HCEC 1CT (cell line): ENCODE results near the gene SNAI1.
"Not testable (repeated sequence)": the region's sequence is repeated elsewhere in the genome, so short reads cannot be mapped to it uniquely, and the experiment has no call there.

Experiments
- DNase-seq: peaks from one replicate; pipeline ENCODE4 v3.0.0-alpha.2; 2017

SNAI1 gene

DNA sequence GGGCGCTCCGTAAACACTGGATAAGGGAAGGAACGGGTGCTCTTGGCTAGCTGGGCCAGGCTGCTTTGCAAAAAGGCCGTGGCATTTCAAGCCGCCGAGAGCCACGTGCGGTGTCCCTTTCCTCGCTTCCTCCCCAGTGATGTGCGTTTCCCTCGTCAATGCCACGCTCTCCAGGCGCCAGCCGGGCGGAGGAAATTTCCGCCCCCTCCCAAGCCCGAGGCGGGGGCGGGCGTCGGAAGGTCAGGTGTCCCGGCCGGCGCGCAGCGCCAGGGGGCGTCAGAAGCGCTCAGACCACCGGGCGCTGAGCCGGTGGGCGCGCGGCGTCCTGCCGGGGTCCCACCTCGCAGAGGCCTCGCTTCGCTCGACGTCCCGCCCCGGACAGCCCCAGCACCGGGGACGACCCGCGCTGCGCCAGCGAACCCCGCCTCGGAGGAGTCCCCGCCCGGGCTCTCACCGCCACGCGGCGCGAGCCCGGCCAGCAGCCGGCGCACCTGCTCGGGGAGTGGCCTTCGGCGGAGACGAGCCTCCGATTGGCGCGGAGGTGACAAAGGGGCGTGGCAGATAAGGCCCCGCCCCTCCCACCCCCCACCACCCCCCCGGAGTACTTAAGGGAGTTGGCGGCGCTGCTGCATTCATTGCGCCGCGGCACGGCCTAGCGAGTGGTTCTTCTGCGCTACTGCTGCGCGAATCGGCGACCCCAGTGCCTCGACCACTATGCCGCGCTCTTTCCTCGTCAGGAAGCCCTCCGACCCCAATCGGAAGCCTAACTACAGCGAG lies at the start of gene SNAI1:
SNAI1 (plus strand) TSS at position 635 of the 777 bp plus-strand sequence; CDS start at position 715, 80 bp downstream.
- DNase-seq = peak; percentile 50

DNA sequence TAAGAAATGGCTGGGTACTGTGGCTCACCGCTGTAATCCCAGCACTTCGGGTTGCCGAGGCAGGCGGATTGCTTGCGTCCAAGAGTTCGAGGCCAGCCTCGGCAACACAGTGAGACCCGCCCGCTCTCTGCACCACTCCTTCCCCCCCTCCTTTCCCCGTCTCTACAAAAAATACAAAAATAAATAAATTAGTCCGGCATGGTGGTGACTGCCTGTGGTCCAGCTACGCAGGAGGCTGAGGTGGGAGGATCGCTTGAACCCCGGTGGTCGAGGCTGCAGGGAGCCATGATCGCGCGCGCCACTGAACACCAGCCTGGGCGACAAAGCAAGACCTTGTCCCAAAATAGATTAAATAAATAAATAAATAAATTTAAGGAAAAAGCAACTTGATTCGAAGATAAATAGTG lies 47.0 kb upstream of the SNAI1 start:
- no peak for DNase-seq

DNA sequence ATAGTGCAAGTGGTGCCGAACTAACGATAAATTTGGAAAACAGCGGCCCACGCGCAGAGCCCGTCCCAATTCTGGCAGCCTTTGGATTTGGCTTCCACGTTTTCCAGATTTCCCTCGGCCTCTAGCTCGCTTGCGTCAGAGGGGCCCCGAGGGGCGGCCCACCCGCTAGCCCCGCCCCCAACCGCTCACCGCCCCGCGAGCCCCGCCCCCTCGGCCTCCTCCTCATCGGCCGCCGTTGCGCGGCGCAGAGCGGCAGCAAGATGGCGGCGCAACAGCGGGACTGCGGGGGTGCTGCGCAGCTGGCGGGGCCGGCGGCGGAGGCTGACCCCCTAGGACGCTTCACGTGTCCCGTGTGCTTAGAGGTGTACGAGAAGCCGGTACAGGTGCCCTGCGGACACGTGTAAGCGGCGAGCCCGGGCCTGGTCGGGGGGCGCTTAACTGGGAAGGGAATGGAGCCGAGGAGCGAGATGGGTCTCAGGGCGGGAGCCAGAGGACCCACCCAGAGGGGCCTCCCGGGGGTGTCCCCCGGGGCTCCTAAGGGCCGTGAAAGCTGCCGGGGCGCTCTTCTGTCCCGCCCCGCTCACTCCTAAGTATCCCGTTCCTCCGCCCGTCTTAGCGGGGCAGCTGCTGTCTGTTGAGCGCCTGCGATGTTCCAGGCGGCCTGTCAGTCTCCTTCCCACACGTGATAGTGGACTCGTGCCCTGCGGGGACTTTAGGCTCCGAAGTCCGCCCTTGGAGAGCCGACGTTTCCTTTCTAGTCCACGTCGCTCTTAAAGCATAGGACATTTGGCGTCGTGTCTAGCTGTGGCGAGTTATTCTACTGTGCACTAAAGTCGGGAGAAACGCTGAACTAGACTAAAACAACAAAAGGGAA lies 46.4 kb upstream of the SNAI1 start, which contains the start of gene RNF114:
RNF114 (plus strand) TSS at position 245 of the 874 bp plus-strand sequence; CDS start at position 261, 16 bp downstream.
- DNase-seq = peak; percentile 87

DNA sequence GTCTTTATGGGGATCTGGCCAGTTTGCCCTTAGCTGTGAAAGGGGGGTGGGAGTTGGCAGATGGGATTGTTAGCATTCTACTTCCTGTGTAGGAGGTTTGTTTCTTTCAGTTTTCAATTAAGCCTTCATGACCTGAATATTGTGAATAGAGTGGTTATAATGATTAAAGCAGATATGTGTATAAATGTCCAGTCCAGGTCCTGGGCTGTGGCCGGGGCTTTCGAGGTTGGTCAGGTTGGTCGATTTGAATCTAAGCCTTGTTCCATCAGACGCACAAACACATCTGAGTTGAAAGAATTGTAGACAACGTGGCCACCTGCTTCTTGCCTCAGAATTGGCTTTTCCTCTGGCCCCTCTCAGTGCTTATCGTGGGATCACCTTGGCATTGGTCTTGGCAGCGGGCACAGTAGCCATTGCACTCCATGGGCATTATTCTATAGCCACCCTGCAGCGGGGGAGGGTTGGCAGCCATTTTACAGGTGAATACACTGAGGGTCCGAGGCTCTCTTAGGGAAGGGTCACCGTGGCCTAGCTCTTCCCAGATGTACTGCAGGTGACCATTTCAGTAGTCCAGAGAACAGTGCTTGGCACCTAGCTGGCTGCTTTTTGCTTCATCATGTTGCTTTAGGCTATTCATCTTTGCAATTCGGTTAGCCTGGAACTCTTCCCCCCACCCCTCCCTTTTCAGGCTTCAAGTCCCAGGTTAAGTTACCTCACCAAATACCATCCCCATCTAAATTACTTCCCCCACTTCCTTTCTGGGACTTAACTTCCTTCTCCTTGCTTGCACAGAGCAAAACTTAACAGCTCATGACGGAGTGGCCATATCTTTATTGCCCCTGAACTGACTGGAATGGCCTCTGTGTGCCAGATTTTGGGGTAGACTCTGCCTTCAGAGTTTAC lies 45.5 kb upstream of the SNAI1 start:
- no peak for DNase-seq

DNA sequence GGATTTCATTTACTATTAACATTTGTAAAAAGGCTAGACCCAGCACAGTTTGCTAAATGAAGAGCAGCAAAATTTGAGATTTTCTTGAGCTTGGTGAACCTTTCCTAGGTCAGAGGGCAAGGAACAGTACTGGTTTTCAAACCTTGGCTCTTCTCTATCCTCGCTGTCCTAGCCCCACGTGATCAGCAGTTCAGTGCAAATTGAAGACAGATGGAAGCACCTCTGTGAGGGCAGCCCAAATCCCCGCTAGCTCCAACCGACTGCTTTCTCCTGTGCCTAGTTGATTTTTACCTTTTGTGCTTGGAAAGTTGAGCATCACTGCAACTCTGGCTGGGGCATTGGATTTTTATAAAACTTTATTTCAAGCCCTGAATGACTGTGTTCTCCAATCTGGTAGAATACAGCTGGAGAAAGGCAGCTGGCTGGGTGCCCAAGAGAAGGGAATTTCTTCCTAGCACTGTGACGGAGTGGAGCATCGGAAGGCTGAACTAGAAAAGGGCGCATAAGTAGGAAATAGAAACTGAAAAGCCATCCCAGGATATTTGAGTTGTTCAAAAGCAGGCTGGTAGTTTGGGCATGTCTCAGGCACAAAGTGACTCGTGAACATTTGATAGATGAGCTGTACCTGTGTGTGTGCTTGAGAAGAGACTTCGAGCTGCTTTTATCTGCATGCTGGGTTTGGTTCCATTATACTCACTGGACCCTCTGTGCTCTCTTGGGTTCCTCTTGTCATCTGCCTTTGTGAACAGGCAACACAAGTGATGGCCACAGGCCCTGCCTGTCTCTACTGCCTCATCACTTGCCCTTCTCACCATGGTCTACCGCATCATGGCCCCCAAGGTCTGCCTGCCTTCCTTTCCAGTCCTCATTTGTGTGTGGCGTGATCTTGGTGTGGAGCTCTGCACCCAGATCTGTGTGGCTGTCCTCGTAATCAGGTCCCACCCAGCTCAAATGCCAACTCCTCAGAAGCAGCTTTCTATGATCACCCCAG lies 44.3 kb upstream of the SNAI1 start:
- DNase-seq = no peak

DNA sequence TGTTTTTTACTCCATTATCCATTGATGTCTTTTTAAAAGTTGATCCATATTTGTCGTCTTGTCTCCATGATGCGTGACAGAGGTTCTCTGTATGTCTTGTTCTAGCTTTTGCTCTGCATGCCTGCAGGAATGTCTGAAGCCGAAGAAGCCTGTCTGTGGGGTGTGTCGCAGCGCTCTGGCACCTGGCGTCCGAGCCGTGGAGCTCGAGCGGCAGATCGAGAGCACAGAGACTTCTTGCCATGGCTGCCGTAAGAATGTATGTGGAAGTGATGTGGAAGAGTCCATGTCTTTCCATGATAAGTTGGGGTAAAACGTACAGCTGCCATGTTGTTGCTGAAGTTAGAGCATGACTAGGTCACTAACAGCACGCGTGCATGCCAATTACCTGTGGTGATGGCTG lies 41.3 kb upstream of the SNAI1 start:
- DNase-seq = no peak

DNA sequence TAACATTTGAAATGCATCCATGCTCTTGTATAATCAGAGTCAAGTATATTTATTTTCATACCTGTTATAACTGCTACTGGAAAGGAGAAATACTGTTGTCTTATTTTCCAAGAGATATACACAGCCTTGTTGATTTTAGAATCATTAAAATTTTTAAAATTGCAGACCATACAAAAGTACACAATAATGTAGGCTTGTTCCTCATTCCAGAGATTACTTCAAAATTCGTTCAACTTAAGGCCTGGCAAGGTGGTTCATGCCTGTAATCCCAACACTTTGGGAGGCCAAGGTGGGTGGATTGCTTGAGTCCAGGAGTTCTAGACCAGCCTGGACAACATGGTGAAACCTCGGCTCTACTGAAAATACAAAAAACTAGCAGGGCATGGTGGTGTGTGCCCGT lies 40.5 kb upstream of the SNAI1 start:
- DNase-seq = no peak

DNA sequence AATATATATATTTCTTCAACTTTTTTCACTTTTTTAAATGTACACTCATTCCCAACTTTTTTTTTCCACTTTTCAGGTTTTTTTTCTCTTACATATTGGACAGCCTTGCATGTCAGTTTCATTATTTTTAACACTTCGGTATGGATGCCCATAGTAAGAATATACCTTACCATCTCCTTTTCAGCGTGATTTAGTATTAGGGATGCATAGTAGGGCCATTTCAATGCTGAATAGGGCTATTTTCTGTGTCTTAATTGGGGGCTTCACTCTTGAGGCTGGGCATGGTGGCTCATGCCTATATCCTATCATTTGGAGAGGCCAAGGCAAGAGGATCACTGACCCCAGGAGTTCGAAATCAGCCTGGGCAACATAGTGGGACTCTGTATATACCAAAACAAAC lies 39.8 kb upstream of the SNAI1 start:
- DNase-seq = no peak

DNA sequence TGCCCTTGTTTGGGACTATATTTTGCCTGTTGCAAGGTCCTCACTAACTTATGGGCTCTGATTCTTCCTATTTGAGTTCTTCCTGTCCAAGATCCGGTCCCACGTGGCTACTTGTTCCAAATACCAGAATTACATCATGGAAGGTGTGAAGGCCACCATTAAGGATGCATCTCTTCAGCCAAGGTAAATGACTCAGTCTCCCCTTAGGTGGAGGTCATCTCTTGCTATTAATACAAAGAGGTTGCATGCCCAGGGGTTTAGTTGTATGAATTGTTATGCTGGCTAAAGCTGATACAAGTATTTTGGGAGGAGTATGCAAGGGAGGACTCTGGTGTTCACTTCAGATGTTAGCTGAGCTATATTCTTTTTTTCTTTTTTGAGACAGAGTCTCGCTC lies 37.5 kb upstream of the SNAI1 start:
- DNase-seq = no peak

DNA sequence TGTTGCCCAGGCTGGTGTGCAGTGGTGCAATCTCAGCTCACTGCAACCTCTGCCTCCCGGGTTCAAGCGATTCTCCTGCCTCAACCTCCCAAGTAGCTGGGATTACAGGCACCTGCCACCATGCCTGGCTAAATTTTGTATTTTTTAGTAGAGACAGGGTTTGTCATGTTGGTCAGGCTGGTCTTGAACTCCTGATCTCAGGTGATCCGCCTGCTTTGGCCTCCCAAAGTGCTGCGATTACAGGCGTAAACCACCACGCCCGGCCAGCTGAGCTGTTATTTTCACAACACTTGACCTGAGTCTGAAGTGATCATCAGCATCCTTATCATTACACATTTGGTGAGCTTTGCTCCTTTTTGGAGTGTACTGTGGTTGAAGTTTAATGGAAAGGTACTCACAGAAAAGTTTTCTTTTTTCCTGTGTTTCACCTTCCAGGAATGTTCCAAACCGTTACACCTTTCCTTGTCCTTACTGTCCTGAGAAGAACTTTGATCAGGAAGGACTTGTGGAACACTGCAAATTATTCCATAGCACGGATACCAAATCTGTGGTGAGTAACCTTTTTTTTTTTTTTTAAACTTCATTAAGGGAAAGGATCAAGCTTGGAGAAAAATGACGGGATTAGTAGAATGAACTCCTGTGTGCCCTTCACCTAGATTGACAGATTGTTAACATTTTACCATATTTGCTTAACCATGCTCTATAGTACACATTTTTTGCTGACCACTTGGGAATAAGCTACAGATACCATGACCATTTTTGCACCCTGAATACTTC lies 36.9 kb upstream of the SNAI1 start:
- no peak for DNase-seq

DNA sequence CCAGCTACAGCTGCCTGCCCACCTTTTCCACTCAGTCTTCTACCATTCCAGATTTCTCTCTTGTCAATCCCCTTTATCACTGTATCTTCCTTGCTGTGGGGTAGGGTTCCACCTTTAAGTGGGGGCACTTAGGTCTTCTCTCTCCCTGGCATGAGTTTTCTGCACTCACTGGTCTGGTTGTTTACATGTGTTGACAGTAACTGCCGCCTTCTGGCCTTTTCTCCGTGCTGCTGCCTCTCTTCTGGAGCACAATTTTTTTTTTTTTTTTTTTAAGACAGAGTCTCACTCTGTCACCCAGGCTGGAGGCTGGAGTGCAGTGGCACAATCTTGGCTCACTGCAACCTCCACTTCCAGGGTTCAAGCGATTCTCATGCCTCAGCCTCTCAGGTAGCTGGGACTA lies 34.6 kb upstream of the SNAI1 start:
- DNase-seq = peak; percentile 5

DNA sequence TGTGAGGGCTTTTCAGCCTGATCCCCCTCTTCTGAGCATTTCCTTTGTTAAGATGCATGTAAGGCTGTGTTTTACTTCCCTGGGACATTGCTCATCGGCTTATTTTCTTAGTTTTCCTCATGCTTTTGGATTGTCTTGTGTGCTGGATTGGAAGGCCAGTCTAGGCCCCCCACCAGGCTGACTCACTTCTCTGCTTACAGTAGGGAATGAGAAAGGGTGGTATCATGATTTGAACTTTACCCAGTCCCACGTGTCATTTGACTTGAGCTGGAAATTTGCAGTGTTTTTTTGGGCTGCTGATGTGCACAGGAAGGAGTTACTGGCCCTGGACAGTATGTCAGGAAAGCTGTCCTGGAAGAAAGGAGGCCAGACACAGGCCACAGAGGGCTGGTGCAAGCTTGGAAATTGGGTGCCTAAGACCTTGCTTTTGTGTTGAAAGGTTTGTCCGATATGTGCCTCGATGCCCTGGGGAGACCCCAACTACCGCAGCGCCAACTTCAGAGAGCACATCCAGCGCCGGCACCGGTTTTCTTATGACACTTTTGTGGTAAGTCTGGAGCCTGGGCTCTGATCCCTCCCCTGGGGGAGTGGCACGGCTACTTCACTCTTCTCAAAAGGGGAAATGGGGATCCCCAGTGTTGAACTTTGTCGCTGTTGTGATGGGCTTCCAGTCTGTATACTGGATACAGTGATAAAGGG lies 33.8 kb upstream of the SNAI1 start:
- peak; percentile 94 for DNase-seq

DNA sequence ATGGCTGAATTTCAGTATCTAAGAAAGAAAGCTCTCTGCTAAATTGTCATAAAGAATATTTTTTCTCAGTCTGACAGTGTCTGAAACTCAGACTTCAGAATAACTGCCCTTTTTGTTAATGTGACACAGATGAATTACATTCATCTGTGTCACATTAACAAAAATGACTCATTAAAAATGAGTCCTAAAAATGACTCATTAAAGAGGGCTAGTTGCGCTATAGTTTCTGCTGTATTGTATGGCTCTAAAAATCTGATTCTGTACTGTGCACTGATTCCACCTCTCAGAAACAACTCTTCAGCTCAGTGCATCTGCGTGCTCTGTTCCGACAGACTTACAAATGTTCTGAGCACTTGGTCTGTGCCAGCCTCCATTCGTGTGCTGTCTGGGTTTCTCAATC lies 31.6 kb upstream of the SNAI1 start:
- DNase-seq = peak; percentile 84

DNA sequence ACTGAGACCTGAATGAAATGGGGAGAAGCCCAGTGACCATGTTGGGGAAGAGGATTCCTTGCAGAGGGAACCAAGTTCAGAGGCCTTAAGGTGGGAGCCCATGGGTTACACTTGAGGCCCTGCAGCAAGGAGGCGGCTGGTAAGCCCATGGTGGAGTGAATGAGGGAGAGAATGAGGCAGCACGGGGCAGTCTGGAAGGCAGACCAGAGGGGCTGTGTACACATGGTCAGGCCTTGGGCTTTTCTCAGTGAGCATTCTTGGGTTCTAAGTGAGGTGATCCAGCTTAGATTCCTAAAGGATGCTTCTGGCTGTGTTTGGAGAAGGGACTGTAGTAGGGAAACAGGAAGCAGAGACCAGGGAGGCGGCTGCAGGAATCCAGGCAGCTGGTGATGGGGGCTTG lies 27.6 kb upstream of the SNAI1 start:
- no peak for DNase-seq

DNA sequence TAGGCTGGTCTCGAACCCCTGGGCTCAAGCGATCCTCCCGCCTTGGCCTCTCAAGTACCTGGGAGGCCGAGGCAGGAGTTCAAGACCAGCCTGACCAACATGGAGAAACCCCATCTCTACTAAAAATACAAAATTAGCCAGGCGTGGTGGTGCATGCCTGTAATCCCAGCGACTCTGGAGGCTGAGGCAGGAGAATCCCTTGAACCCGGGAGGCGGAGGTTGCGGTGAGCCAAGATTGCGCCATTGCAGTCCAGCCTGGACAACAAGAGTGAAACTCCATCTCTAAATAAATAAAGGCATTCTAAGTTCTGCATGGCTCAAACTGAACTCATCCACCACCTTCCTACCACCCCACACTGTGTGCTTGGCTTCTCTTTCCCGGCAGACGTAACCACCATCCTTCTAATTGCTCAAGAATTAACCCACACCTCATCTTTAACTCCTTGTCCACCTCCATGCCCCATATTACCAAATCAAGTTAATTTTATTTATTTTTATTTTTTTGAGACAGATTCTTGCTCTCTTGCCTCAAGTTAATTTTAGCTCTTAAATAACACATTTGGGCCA lies 26.9 kb upstream of the SNAI1 start:
- not testable (repeated sequence) for DNase-seq

DNA sequence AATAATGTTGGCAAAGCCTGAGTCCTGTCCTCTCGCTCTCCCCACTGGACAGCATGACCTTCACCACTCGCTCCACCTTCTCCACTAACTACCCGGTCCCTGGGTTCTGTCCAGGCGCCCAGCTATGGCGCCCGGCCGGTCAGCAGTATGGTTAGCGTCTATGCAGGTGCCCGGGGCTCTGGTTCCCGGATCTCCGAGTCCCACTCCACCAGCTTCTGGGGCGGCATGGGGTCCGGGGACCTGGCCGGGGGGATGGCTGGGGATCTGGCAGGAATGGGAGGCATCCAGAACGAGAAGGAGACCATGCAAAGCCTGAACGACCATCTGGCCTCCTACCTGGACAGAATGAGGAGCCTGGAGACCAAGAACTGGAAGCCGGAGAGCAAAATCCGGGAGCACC lies 26.1 kb upstream of the SNAI1 start:
- no peak for DNase-seq

DNA sequence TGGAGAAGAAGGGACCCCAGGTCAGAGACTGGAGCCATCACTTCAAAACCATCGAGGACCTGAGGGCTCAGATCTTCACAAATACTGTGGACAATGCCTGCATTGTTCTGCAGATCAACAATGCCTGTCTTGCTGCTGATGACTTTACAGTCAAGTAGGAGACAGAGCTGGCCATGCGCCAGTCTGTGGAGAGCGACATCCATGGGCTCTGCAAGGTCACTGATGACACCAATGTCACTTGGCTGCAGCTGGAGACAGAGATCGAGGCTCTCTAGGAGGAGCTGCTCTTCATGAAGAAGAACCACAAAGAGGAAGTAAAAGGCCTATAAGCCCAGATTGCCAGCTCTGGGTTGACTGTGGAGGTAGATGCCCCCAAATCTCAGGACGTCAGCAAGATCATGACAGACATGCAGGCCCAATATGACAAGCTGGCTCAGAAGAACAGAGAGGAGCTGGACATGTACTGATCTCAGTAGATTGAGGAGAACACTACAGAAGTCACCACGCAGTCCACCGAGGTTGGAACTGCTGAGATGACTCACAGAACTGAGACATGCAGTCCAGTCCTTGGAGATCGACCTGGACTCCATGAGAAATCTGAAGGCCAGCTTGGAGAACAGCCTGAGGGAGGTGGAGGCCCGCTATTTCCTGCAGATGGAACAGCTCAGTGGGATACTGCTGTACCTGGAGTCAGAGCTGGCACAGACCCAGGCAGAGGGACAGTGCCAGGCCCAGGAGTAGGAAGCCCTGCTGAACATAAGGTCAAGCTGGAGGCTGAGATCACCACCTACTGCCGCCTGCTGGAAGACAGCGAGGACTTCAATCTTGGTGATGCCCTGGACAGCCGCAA lies 25.5 kb upstream of the SNAI1 start:
- not testable (repeated sequence) for DNase-seq

DNA sequence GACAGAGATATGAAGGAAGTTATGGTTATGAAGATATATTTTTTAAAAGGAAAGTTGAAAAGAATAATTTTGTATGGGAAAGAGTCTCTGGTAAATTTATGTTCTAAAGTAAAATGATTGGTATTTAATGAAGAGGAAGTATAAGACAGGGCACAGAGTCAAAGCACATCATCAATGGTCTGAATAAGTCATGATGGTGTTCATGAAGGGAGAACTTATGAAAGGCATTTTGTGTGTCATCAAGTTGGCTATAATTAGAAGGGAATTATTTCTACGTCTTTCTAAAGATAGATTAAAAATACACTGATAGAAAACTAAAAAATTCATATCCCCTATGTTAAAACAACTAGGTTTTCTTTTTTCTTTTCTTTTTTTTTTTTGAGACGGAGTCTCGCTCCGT lies 21.4 kb upstream of the SNAI1 start:
- DNase-seq = no peak
